Fibroblast of villous mesenchyme (primary cell): ENCODE data around the gene GALNT8. TPM values are rescaled to one million over a fixed set of nuclear protein-coding genes. Genes with fewer than 3 reads are reported as not detected.
"Not testable (repeated sequence)": the region's sequence is repeated elsewhere in the genome, so short reads cannot be mapped to it uniquely, and the experiment has no call there.

Source experiments
- DNase-seq: peaks from one replicate; pipeline ENCODE4 v3.0.0-alpha.2; 2010; ENCODE audit warnings: low read depth
- H3K4me3 ChIP-seq: 2 replicates; pipeline ENCODE4 v1.5.1; 2011; ENCODE audit warnings: low read depth, mild to moderate bottlenecking, low read length
- CTCF ChIP-seq: IDR thresholded peaks from 2 replicates; pipeline ENCODE4 v1.5.1; 2012; ENCODE audit warnings: low read depth, mild to moderate bottlenecking, low read length; ENCODE audit not compliant: insufficient read depth
- total RNA-seq: library from RNA; depleted of rRNA; stranded (reverse); fragments of >200 nt; gene quantifications from 2 replicates; pipeline ENCODE4 v1.2.3, GENCODE V29; 2012

GALNT8 gene
- total RNA-seq, 1 donor, result under 0.01 TPM

DNA sequence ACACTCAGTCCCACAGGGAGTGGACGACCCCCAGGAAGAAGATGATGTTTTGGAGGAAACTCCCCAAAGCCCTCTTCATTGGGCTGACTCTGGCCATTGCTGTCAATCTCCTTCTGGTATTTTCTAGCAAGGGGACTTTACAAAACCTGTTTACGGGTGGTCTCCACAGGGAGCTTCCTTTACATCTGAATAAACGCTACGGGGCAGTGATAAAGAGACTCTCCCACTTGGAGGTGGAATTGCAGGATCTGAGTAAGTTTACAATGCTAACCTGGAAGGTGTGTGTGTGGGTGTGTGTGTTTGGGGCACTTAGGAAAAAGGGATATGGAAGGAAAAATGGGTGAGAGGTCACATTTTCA lies 416 bp downstream of the GALNT8 start:
- no peak overlapping the region for H3K4me3 ChIP-seq
- TF ChIP-seq CTCF, result no peak
- DNase-seq, result no peak

- H3K4me3 ChIP-seq, DNase-seq: not testable (repeated sequence)
These were observed 1.4 kb downstream of the GALNT8 start for GRCh38 chr12:4721587-4721986.

GRCh38 chr12:4723226-4723625 lies 3.0 kb downstream of the GALNT8 start:
- no peak overlapping the region for H3K4me3 ChIP-seq
- no peak for TF ChIP-seq CTCF
- no peak for DNase-seq

GRCh38 chr12:4725057-4725456 lies 4.9 kb downstream of the GALNT8 start:
- TF ChIP-seq CTCF, result no peak
- no peak for DNase-seq
- H3K4me3 ChIP-seq, result no peak overlapping the region

GRCh38 chr12:4734625-4735340 lies 14.6 kb downstream of the GALNT8 start:
- no peak for TF ChIP-seq CTCF
- DNase-seq, result no peak
- H3K4me3 ChIP-seq, result no peak overlapping the region

DNA sequence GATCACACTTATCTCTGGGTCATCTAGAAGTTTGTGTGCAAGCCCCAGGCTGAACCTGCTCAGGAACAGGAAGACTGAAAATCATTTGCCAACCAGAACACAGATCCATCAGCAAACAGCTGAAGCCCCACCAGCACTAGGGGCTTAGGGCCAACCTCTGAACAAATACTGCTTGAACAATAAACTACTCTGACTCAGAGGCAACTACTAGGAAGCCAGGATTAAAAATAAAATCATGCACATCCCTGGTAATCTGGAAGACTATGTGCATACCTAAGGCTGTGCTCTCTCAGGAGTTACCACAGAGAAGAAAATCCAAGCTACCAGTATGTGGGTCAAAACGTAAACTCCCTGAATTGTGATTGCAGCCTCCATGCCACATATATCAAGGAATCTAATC lies 15.9 kb downstream of the GALNT8 start:
- DNase-seq, result no peak
- no peak overlapping the region for H3K4me3 ChIP-seq
- no peak for TF ChIP-seq CTCF

GRCh38 chr12:4738541-4738940 lies 18.3 kb downstream of the GALNT8 start:
- H3K4me3 ChIP-seq, result no peak overlapping the region
- no peak for TF ChIP-seq CTCF
- no peak for DNase-seq
